T-helper 17 cell (primary cell): ENCODE measurements around the gene SUFU. TPM values are rescaled to one million over a fixed set of nuclear protein-coding genes. Genes with fewer than 3 reads are reported as not detected.

Experiments
- ATAC-seq: fragments of 150-1000 bp; cut with Tn5 transposase; 2 replicates; pipeline ENCODE4 v1.10.0; 2021; ENCODE audit warnings: mild to moderate bottlenecking, moderate library complexity
- DNase-seq, 3 donors: peaks; one replicate each; pipeline versions ENCODE4 v3.0.0 to v3.0.0-alpha.2; 2020 to 2021
- H3K9me3 ChIP-seq: one replicate; pipeline ENCODE4 v1.7.0; 2013; ENCODE audit warnings: low read length, mild to moderate bottlenecking; ENCODE audit not compliant: control insufficient read depth, poor library complexity, severe bottlenecking
- H3K27ac Mint-ChIP-seq: one replicate; pipeline ENCODE4 v1.8.0; 2022; ENCODE audit warnings: mild to moderate bottlenecking, moderate library complexity, mixed read lengths
- H3K27me3 Mint-ChIP-seq: one replicate; pipeline ENCODE4 v1.8.0; 2022; ENCODE audit warnings: mixed read lengths
- H3K36me3 Mint-ChIP-seq: one replicate; pipeline ENCODE4 v1.8.0; 2022; ENCODE audit warnings: low read depth, mixed read lengths
- H3K4me1 Mint-ChIP-seq: one replicate; pipeline ENCODE4 v1.8.0; 2022; ENCODE audit warnings: mild to moderate bottlenecking, mixed read lengths
- H3K4me3 Mint-ChIP-seq: one replicate; pipeline ENCODE4 v1.8.0; 2022; ENCODE audit warnings: mild to moderate bottlenecking, moderate library complexity, mixed read lengths
- total RNA-seq, 4 donors: library from RNA in 2 of 4; stranded (reverse) in 2 of 4; gene quantifications; one replicate each; pipeline ENCODE4 v1.2.3 and lab custom pipeline; 2022 to 2026

The SUFU gene
- total RNA-seq, 2 donors from 2014 or later: 14.4 to 16.4 TPM

- Mint-ChIP-seq H3K4me1 (peaks cover 14% of the 10 kb centered on the region), H3K27ac (peak overlapping the region; percentile 71), H3K36me3 (no peaks in the 10 kb centered on the region), H3K27me3 (no peaks in the 10 kb centered on the region), H3K4me3 (no peak overlapping the region)
- ATAC-seq: no peak
- no peak for DNase-seq
- no peaks in the 10 kb centered on the region for H3K9me3 ChIP-seq
These were observed 115.7 kb downstream of the SUFU start for GRCh38 chr10:102619281-102619981.

GRCh38 chr10:102620138-102620590, 116.4 kb downstream of the SUFU start:
- peak overlapping the region; percentile 71 for H3K27ac Mint-ChIP-seq
- ATAC-seq: no peak

GRCh38 chr10:102620591-102621442, 117.0 kb downstream of the SUFU start:
- Mint-ChIP-seq H3K4me3 (no peak overlapping the region), H3K4me1 (peaks cover 15% of the 10 kb centered on the region), H3K27ac (peak overlapping the region; percentile 71), H3K36me3 (no peaks in the 10 kb centered on the region), H3K27me3 (no peaks in the 10 kb centered on the region)
- DNase-seq (no peak), ATAC-seq (peak; percentile 21)
- no peaks in the 10 kb centered on the region for H3K9me3 ChIP-seq

More at GRCh38 chr10:102620138-102620590, 116.4 kb downstream of the SUFU start:
- Mint-ChIP-seq H3K4me1 (peaks cover 16% of the 10 kb centered on the region), H3K27me3 (no peaks in the 10 kb centered on the region), H3K36me3 (no peaks in the 10 kb centered on the region), H3K4me3 (no peak overlapping the region)
- no peak for DNase-seq
- H3K9me3 ChIP-seq: no peaks in the 10 kb centered on the region

- H3K9me3 ChIP-seq: no peaks in the 10 kb centered on the region
- Mint-ChIP-seq H3K27me3 (no peaks in the 10 kb centered on the region), H3K36me3 (no peaks in the 10 kb centered on the region), H3K27ac (peak overlapping the region; percentile 71), H3K4me1 (peaks cover 15% of the 10 kb centered on the region), H3K4me3 (no peak overlapping the region)
- peak; percentile 50 for ATAC-seq
- DNase-seq: no peak
These were observed 117.9 kb downstream of the SUFU start for GRCh38 chr10:102621443-102622325.

- H3K36me3 Mint-ChIP-seq: no peaks in the 10 kb centered on the region
- ATAC-seq: no peak
- H3K4me1 Mint-ChIP-seq: peaks cover 15% of the 10 kb centered on the region
- H3K27me3 Mint-ChIP-seq: no peaks in the 10 kb centered on the region
- DNase-seq: no peak
- no peak overlapping the region for H3K4me3 Mint-ChIP-seq
- no peaks in the 10 kb centered on the region for H3K9me3 ChIP-seq
- no peak overlapping the region for H3K27ac Mint-ChIP-seq
These were observed 120.3 kb downstream of the SUFU start for GRCh38 chr10:102624094-102624493.

GRCh38 chr10:102624751-102625645, 121.2 kb downstream of the SUFU start:
- Mint-ChIP-seq H3K4me1 (peaks cover 12% of the 10 kb centered on the region), H3K4me3 (no peak overlapping the region), H3K27ac (no peak overlapping the region), H3K36me3 (no peaks in the 10 kb centered on the region), H3K27me3 (no peaks in the 10 kb centered on the region)
- DNase-seq (no peak), ATAC-seq (no peak)
- H3K9me3 ChIP-seq: no peaks in the 10 kb centered on the region

- Mint-ChIP-seq H3K4me3 (no peak overlapping the region), H3K4me1 (peaks cover 7% of the 10 kb centered on the region), H3K36me3 (peaks cover 2% of the 10 kb centered on the region), H3K27ac (no peak overlapping the region), H3K27me3 (no peaks in the 10 kb centered on the region)
- no peaks in the 10 kb centered on the region for H3K9me3 ChIP-seq
- no peak for DNase-seq
- ATAC-seq: no peak
These were observed 122.4 kb downstream of the SUFU start for GRCh38 chr10:102626026-102626685.

- Mint-ChIP-seq H3K27me3 (no peaks in the 10 kb centered on the region), H3K4me1 (peaks cover 8% of the 10 kb centered on the region), H3K27ac (peak overlapping the region; percentile 72), H3K4me3 (no peak overlapping the region), H3K36me3 (peaks cover 5% of the 10 kb centered on the region)
- ATAC-seq: no peak
- DNase-seq: no peak
- H3K9me3 ChIP-seq: no peaks in the 10 kb centered on the region
These were observed 123.5 kb downstream of the SUFU start for GRCh38 chr10:102627291-102627735.

GRCh38 chr10:102627736-102628293, 124.0 kb downstream of the SUFU start:
- Mint-ChIP-seq H3K27me3 (no peaks in the 10 kb centered on the region), H3K36me3 (peaks cover 5% of the 10 kb centered on the region), H3K4me1 (peaks cover 13% of the 10 kb centered on the region), H3K27ac (peak overlapping the region; percentile 72), H3K4me3 (no peak overlapping the region)
- H3K9me3 ChIP-seq: no peaks in the 10 kb centered on the region
- ATAC-seq (no peak), DNase-seq (no peak)

- peaks cover 18% of the 10 kb centered on the region for H3K4me1 Mint-ChIP-seq
- peak overlapping the region; percentile 72 for H3K27ac Mint-ChIP-seq
- H3K9me3 ChIP-seq: no peaks in the 10 kb centered on the region
- H3K27me3 Mint-ChIP-seq: no peaks in the 10 kb centered on the region
- peaks cover 5% of the 10 kb centered on the region for H3K36me3 Mint-ChIP-seq
- ATAC-seq (no peak), DNase-seq (no peak)
- no peak overlapping the region for H3K4me3 Mint-ChIP-seq
These were observed 124.7 kb downstream of the SUFU start for GRCh38 chr10:102628451-102628911.
